Ecto neural progenitor cell (in vitro differentiated cells): Measurements from ENCODE around the gene CLEC1B.
"Not testable (repeated sequence)": the region's sequence is repeated elsewhere in the genome, so short reads cannot be mapped to it uniquely, and the experiment has no call there.

Experiments used
- DNase-seq: peaks from one replicate; pipeline ENCODE4 v3.0.0-alpha.2; 2018; ENCODE audit warnings: low spot score

CLEC1B gene

DNA sequence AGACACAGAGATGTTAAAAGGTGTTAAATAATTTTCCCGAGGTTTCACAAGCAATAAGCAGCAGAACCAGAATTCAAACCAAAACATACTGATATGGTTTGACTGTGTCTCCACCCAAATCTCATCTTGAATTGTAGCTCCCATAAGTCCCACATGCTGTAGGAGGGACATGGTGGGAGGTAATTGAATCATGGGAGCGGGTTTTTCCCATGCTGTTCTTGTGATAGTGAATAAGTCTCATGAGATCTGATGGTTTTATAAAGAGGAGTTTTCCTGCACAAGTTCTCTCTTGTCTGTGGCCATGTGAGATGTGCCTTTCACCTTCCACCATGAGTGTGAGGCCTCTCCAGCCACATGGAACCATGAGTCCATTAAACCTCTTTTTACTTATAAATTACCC, 24.2 kb downstream of the CLEC1B start:
- not testable (repeated sequence) for DNase-seq

DNA sequence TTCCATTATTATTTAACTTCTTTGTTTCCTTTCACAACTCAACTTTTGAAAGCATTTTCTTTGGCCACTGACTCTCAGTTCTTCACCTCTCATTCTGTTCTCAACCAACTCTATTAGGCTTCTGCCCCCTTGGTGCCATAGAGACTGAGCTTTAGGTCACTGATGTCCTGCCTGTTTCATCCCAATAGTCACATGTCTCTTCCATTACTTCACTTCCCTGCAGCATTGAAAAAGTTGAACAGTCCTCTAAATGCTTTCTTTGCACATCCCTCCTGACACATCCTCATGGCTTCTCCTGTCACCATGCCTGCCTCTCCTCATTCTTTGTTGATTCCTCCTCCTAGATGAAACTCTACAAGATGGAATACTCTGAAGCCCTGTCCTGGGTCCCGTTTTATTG, 25.0 kb downstream of the CLEC1B start:
- DNase-seq: no peak

DNA sequence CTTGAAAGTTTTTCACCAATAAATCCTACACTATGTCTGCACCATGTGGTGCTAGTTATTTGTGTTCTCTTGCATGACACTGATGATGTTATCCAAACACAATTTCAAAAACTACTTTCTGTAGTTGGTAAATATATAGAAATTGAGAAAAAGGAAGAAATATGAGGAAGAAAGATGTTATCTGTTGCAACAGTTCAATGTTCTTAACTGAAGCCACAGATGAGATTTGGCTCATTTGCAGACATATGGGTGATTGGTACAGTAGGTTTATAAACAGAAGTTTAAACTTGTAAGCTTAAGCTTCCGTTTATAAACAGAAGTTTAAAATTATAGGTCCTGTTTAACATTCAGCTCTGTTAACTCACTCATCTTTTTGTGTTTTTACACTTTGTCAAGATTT, 27.7 kb downstream of the CLEC1B start, which contains the start of gene CLEC12A:
CLEC12A (plus strand) TSS at position 229 of the 400 bp plus-strand sequence. CDS start 188 bp downstream, outside the sequence.
- no peak for DNase-seq

DNA sequence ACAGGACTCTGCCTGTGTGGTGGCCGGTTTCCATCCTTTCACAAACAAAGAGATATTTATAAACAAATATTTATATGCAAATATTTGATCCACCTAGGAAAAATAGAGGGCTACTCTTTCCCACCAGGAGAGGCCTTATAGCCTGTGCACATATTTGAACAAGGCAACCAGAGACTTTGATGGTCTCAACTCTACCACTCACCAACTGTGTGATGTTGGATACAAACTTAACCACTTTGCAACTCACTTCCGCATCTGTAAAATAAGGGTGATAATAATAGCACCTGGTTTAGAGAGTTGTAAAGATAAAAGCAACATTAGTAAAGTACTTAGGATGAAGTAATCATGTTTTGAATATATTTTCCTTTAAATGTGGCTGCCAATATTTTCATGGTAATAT, 29.2 kb downstream of the CLEC1B start:
- DNase-seq: no peak

DNA sequence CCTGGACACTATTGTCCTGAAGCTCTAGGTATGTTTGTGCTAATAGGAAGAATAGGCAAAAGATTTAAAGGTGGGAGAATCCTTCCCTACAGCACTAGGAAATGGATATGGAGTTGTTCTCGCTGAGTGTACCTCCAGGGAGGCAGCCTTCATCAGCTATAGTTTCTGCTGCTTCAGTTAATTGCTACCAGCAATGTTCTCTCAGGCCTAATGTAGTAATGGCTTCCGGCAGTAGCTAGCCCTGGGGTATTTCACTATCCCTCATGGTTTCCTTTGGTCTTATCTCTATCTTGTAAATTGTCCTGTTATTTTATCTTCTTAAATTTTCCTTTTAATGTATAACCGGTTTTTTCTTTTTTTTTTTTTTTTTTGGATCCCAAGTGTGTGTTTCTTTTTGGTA, 37.0 kb downstream of the CLEC1B start:
- no peak for DNase-seq

DNA sequence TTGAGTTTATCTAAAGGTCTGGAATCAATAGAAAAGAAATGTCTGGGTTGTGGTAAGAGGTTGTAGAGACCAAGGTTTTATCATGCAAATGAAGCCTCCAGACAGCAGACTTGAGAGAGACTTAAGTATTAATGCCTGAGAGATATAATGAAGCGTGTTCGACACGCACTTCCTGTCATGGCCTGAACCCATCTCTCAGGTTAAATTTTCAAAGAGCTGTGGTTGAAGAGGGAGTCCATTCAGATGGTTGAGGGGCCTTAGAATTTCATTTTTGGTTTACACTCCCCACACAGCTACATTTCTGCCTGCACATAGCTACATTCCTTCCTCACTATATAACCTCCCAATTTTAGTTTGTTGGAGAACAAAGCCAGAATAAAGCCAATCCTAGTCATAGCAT, 37.8 kb downstream of the CLEC1B start:
- no peak for DNase-seq

DNA sequence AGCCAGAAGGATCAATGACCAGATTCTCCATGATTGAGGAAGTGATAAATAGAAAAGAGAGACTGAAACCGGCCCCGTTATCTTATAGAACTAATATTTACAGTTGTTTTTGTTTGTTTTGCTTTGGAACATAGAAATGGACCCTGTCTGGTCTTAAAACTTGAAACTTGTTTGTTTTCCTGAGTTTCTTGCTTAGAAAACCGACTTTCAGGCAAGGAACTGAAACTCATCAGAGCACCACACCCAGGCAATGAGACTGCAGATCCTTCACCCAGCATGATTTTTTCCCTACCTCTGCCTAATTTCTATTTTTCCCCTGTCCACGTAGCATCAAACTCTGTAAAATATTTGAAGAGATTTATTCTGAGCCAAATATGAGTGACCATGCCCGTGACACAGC, 38.3 kb downstream of the CLEC1B start:
- DNase-seq: no peak

DNA sequence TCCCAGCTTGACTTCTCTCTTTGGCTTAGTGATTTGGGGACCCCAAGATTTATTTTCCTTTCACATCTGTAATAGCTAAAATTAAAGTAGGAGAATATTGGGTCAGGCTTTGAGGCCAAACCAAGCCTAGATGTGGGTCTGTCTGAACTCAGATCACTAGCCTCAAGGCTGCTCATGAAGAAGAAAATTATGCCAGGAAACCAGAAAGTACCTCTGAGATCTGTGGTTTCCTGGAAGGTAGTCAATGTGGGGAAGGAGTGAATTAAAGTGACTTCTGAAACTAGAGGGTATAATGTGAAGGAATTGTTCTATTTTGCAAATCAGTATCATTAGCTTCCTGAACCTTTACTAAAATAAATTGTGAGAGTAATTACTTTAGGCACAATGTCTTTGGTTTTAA, 41.1 kb downstream of the CLEC1B start:
- DNase-seq: no peak

DNA sequence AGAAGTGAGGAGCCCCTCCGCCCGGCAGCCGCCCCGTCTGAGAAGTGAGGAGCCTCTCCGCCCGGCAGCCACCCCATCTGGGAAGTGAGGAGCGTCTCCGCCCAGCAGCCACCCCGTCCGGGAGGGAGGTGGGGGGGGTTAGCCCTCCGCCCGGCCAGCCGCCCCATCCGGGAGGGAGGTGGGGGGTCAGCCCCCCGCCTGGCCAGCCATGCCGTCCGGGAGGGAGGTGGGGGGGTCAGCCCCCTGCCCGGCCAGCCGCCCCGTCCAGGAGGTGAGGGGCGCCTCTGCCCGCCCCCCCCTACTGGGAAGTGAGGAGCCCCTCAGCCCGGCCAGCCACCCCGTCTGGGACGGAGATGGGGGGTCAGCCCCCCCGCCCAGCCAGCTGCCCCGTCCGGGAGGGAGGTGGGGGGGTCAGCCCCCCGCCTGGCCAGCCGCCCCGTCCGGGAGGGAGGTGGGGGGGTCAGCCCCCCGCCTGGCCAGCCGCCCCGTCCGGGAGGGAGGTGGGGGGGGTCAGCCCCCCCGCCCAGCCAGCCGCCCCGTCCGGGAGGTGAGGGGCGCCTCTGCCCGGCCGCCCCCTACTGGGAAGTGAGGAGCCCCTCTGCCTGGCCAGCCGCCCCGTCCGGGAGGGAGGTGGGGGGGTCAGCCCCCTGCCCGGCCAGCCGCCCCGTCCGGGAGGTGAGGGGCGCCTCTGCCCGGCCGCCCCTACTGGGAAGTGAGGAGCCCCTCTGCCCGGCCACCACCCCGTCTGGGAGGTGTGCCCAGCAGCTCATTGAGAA, 45.8 kb downstream of the CLEC1B start:
- DNase-seq: not testable (repeated sequence)

DNA sequence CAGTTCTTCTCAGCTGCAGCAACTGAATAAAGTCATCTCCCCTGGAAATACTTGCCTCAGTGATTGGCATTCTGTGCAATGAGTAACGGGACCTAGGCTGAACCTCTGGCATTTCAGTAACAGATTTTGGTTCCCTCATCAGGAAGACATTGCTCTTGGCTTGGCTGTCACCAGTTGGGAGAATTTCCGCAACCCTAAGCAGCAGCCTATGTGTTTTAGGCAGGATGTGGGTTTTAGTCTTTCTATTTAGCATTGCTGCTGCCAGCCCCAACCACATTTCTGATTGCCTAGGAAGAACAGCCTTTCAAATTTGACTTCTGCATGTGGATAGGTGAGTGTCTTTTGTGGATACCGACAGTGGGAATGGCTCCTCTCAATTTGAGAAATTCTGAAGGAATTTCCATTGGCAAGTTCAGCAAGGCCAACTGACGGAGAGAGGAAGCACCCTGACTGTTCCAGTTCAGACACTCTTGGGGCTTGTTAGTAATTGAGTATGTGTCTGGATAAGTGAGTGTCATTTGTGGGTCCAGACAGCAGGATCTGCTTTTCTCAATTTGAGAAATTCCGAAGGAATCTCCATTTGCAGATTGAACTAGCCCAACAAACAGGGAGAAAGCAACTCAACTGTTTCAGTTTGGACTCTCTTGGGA, 47.8 kb downstream of the CLEC1B start:
- no peak for DNase-seq

DNA sequence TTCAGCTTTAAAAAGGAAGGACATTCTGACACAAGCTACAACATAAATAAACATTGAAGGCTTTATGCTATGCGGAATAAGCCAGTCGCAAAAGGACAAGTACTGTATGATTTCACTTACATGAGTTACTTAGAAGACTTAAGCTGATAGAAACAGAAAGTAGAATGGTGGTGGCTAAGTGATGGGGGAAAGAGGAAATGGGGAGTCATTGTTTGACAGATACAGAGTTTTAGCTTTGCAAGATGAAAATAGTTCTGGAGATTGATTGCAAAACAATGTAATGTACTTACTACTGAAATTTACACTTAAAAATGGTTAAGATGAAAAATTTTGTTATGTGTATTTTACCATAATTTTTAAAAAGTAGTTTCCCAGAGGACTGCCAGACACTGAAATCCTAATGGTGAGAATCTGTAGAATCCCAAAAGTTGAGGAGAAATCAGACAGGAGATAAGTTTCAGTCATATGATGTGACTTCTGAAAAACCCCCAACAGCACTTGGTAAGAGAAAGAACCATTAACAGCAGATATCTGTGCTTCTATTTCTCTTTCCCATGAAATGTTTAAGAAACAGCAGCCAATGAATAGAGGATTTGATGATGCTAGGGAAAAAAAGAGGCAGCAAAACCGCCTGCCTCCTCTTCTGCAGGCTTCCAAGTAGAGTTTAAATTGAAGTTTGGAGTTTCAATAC, 50.2 kb downstream of the CLEC1B start:
- no peak for DNase-seq

DNA sequence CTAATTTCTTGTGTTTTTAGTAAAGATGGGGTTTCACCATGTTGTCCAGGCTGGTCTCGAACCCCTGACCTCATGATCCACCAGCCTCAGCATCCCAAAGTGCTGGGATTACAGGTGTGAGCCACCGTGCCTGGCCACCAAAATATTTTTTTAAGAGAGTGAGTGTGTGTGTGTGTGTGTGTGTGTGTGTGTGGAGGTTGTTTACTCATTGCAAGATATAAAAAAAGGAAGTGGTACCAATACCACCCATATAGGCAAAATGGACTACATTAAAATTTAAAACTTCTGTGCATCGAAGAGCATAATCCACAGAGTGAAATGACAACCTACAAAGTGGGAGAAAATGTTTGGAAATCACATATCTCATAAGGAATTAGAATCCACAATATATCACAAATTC, 51.2 kb downstream of the CLEC1B start:
- no peak for DNase-seq

DNA sequence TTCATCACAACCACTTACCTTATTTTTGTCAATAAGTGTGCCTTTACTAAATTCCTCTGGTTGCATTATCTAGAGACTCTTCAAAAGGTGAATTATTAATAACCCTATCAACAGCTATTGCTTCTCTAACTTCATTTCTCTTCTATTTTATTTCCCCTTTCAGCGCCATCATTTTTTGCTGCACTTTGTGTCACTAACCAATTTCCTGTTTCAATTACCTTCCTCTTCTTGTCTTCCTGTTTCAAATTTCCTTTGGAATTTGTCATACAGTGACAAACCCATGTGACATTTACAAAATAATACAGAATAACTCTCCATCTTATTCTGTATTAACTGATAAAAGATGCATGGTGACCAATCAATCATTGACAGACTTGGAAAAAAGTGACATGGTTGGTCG, 54.5 kb downstream of the CLEC1B start:
- DNase-seq: no peak

DNA sequence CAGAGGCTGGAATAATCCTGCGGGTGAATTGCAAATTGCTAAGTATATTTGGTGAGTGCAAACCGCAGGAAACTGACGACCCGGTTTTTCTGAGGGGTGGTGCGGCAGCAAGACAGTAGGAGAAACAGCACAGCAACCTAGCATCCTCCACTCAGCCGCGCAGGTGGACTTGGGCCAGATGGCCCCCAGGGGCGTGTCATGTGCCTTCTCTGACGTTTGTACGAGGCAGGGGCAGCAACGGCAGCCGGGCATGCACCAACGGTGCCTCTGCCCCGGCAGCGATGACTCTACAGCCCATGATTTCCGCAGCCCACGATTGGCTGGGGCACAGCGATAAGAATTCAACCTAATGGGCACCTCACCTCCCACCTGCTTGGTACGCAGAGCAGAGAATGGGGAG, 55.7 kb downstream of the CLEC1B start:
- no peak for DNase-seq
